ENCODE results near the gene PATJ. TPM values are rescaled to one million over a fixed set of nuclear protein-coding genes. Genes with fewer than 3 reads are reported as not detected.

The PATJ gene
- total RNA-seq, 4 donors from 2014 or later = 24.3 to 36.3 (median 28.8) TPM

DNA sequence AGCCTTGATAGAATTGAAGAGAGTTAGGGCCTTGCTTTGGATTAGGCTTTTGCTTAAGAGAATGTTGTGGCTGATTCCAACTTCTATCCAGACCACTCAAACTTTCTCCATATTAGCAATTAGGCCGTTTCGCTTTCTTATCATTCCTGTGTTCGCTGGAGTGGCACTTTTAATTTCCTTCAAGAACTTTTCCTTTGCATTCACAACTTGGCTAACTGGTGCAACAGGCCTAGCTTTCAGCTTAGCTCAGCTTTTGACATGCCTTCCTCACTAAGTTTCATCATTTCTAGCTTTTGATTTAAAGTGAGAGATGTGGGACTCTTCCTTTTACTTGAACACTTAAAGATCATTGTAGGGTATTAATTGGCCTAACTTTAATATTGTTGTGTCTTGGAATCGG is 268.7 kb downstream of the PATJ start:
- Histone ChIP-seq H3K4me1 (peaks cover 0 to 14% (median 4%) of the 10 kb centered on the region in 4 donors), H3K36me3 (no peaks in the 10 kb centered on the region), H3K4me3 (no peak overlapping the region), H3K27ac (no peak overlapping the region), H3K27me3 (no peaks in the 10 kb centered on the region), H3K9me3 (no peaks in the 10 kb centered on the region)
- no peak for DNase-seq (ENCODE audit: low spot score in 2 of 2)
- WGBS, 2 donors = 49 to 74% methylated on average over 4 of the region's 4 CpGs
- no peak for TF ChIP-seq EP300 (IDR thresholded peaks at IDR 0.05)
- no peak for TF ChIP-seq POLR2A (IDR thresholded peaks at IDR 0.05)
- TF ChIP-seq CTCF (IDR thresholded peaks at IDR 0.05) = no peak

DNA sequence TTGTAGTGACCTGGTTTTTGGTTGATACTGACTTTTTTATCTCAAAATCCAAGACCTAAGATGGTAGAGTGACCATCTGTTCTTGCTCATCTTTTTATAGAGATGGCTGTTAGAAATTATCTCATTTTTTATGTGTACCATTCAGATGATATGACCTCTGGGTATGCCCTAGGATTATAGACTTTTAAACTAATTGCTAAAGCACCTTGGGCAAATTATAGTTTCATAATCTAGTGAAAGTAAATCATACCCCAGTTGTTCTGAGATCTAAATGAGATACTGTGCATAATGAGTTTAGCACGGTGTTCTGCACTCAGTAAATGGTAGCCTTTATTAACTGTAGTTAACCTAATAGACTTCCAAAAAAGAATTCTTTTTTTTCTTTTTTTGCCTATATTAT is 269.8 kb downstream of the PATJ start:
- WGBS, 2 donors = 48 to 57% methylated on average over 1 of the region's 1 CpG

DNA sequence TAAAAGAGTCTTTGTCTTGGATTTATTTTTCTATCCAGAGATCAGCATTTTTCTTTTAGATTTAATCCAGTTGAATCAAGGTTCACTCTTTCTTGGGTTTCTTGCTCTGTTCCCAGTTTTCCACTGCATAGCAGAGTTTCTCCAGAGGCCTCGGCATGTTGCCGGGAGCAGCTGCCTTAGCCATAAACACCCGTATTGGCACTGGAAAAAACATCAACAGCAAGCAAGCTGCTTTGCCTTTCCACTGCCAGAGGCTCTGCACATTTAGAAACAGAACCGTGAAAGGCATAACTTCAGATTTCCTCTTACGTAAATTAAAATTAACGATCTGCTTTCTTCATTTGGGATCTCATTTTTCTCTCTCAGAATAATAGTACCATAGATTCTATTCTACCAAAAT is 270.6 kb downstream of the PATJ start:
- Histone ChIP-seq H3K27ac (no peak overlapping the region), H3K27me3 (no peaks in the 10 kb centered on the region), H3K9me3 (no peaks in the 10 kb centered on the region), H3K4me3 (no peak overlapping the region), H3K4me1 (peaks cover 0 to 14% (median 4%) of the 10 kb centered on the region in 4 donors), H3K36me3 (no peaks in the 10 kb centered on the region)
- peak; percentile 36 to 49 for DNase-seq (ENCODE audit: low spot score in 2 of 2)
- no peak for TF ChIP-seq POLR2A (IDR thresholded peaks at IDR 0.05)
- peak in 1 of 2 donors; percentile 24 for TF ChIP-seq EP300 (IDR thresholded peaks at IDR 0.05)
- no peak for TF ChIP-seq CTCF (IDR thresholded peaks at IDR 0.05)
- 23 to 25% methylated on average over 6 of the region's 6 CpGs for WGBS, 2 donors

More for the DNA sequence above, 269.8 kb downstream of the PATJ start:
- no peak for DNase-seq (ENCODE audit: low spot score in 2 of 2)
- peaks cover 0 to 14% (median 4%) of the 10 kb centered on the region in 4 donors for H3K4me1 ChIP-seq
- no peak overlapping the region for H3K4me3 ChIP-seq
- H3K27me3 ChIP-seq = no peaks in the 10 kb centered on the region
- no peak for TF ChIP-seq POLR2A (IDR thresholded peaks at IDR 0.05)
- TF ChIP-seq EP300 (IDR thresholded peaks at IDR 0.05) = no peak
- TF ChIP-seq CTCF (IDR thresholded peaks at IDR 0.05) = no peak
- H3K27ac ChIP-seq = no peak overlapping the region
- no peaks in the 10 kb centered on the region for H3K9me3 ChIP-seq
- H3K36me3 ChIP-seq = no peaks in the 10 kb centered on the region

DNA sequence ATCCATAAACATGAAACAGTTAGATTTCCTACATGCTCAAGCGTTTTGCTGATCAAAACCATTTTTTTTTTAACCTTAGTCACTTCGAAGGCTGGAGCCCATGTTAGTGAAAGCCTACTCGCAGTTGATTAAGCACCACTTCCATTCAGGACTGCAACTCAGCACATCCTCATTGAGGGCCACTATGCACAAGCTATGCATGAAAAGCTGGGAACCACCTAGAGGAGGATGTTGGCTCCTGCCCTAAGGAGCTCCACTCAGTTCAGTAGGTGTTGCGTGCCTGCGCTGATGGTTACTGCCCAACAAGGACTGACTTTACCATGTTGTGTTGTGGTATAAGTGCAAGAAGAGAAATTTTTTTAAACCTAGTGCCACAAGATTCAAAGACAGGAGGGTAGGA is 271.0 kb downstream of the PATJ start:
- Histone ChIP-seq H3K4me1 (peaks cover 0 to 14% (median 4%) of the 10 kb centered on the region in 4 donors), H3K27me3 (no peaks in the 10 kb centered on the region), H3K9me3 (no peaks in the 10 kb centered on the region), H3K36me3 (no peaks in the 10 kb centered on the region), H3K4me3 (no peak overlapping the region), H3K27ac (no peak overlapping the region)
- TF ChIP-seq CTCF (IDR thresholded peaks at IDR 0.05) (no peak), POLR2A (IDR thresholded peaks at IDR 0.05) (no peak), EP300 (IDR thresholded peaks at IDR 0.05) (no peak)
- DNase-seq (ENCODE audit: low spot score in 2 of 2) = no peak
- WGBS, 2 donors = 72 to 80% methylated on average over 5 of the region's 5 CpGs

GRCh38 chr1:62022382-62022983 is 280.2 kb downstream of the PATJ start:
- H3K4me3 ChIP-seq = no peak overlapping the region
- no peaks in the 10 kb centered on the region for H3K27me3 ChIP-seq
- H3K9me3 ChIP-seq = no peaks in the 10 kb centered on the region
- DNase-seq (ENCODE audit: low spot score in 2 of 2) = no peak
- no peaks in the 10 kb centered on the region for H3K36me3 ChIP-seq
- WGBS, 2 donors = 75 to 80% methylated on average over 6 of the region's 6 CpGs
- H3K27ac ChIP-seq = no peak overlapping the region
- TF ChIP-seq EP300 (IDR thresholded peaks at IDR 0.05) (no peak), CTCF (IDR thresholded peaks at IDR 0.05) (no peak), POLR2A (IDR thresholded peaks at IDR 0.05) (no peak)
- H3K4me1 ChIP-seq = no peaks in the 10 kb centered on the region

All from tibial nerve (tissue), 4 donors.